NCI-H1436 (cell line): ENCODE measurements around the gene CNTN5.

Source experiments
- DNase-seq: peaks from one replicate; lab custom pipeline; 2025; lab: John Stamatoyannopoulos, UW

The CNTN5 gene

DNA sequence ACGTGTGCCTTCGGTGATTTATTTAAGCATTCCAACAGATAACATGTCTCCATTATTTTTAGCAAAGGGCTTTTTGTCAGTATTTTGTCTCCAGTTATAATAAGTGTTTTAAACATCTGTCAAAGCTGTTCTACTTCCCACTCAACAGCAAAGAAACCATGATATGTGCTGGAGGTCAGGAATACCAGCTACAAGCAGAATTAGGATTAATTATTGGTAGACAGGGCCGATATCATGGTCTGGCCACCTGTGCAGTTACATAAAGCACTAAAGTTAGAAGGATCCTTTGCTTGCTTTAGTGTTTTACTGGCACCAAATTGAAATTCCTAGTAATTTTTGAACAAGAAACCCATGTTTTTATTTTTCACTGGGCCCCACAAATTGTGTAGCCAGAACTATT, 1075.1 kb downstream of the CNTN5 start:
- no peak for DNase-seq

DNA sequence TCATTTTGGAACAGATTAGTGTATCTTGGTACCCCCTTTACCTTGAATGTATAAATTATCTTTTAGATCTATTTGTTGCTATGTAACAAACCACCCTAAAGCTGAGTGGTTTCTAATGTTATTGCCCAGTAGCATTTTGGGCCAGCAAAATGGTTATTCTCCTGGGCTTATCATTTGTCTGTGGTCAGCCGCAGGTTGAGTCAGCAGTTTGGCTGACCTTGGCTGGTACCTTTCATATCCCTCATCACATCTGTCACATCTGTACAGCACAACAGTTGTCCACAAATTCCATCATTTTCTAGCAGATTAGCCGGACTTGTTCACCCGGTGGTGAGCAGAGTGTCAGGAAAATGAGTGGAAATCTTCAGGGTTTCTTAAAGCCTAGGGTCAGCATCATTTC, 1077.8 kb downstream of the CNTN5 start:
- no peak for DNase-seq

DNA sequence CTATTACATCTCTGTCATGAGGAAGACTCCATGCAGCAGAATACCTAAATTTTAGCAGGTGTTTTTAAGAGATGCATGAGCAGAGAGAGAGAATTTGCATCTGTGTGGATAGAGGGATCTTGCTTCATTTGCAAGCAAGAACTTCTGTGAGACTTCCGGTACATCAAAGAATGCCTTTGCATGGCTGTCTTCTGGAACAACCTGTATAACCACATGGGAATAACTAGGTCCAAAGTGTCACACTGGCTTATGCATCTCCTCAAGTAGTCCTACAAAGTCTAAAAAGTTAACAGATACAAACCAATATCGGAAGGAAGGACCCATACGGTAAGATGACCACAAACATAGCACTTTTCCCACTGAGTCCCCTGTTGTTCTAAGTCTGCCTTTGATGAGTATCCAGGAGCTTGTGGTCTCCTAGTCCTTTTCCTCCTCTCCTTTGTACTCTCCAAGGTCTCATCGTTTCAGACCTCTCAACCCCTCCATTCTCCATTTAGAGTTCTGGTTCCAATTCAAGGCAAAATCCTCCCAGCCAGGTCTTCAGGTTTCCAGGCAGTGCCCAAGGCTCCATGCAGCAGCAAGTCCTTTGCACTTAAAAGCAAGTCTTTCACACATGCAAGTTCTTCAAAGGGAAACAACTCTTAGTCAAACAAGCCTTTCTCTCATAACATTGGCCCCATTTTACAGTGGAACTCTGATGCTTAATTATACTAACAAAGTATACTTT, 1084.7 kb downstream of the CNTN5 start:
- no peak for DNase-seq

DNA sequence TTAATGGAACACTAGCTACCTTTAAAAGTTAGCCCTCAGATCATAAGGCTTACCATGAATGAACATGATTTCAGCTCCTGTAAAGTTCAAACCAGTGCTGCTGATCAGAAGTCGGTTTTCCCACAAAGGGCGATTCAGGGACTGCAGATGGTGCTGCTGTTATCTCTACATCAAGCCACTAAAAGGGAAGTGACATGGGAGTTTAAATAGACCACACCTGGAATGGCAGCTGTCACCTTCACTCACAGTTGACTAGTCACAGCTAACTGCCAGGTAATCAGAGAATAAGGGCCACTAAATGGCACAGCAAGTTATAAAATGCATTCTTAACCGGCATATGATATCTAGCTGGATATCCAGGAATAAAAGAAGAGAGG, 1085.2 kb downstream of the CNTN5 start:
- DNase-seq: no peak

DNA sequence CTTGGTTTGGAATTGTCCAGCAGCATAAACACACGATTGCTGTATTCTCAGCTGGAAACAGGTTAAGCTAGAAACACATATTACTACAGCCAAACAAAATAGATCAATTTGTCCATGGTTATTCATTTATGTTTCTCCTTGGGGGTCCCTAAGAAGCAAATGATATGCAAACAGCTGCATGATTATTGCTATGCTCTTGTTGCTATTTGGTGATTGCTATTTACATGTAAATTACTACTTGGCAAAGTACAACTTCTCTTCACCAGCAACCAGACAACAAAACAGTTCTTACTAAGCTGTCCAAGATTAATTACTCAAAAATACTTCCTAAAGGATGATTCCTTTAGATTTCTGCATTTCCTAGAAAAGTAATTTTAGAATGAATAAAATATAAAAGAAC, 1098.4 kb downstream of the CNTN5 start:
- no peak for DNase-seq

DNA sequence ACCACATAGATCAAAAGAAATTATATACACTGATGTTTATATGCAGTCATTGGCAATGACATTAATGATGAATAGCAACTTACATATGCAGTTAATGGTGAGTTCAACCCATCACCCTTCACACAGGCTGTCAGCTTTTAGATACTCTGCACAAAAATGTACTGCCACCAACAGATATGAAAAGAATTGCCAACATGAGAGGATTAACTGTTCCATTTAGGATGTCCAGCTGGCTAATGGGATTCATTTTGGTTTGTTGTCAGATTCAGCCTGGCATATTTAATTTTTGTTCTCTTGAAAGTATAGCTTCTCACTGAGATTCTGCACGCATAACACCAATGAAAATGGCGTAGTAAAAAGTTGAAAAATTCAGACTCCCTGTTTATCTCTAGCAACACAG, 1112.4 kb downstream of the CNTN5 start:
- no peak for DNase-seq

DNA sequence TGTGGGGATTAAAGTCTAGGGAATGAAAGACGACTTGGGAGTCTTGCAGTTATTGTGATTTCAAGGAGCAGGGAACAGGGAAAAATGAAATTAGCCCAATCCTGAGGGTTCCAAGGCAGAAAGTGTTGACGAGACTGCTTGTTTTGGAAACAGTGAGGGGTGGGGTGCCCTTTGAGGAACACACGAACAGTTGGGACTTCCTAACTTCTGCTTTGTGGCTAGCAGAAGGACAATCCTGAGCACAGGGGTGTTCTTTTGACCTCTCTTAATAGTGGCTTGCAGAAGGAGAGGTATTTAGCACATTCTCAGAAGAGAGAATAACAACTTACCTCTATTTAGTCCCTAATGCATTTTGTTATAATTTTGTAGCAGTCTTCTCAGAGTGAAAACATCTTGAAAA, 1120.5 kb downstream of the CNTN5 start:
- DNase-seq: no peak

DNA sequence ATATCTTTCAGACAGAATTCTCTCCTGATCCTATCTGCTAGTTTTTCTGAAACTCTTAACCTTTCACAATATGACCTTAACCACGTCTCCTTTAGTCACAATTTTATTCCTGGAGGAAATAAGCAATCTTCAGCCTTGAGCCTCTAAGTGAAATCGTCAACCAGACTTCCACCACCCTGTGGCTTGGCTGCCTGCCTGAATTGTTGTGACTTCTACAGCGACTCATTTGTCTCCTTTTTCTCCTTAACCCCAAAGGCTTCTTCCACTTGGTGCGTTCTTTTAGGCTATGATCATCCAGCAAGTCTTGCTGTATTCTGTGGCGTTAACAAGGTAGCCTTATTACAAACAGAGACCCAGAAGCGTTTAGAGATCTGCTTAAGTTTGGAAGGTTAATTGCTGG, 1131.2 kb downstream of the CNTN5 start:
- no peak for DNase-seq

DNA sequence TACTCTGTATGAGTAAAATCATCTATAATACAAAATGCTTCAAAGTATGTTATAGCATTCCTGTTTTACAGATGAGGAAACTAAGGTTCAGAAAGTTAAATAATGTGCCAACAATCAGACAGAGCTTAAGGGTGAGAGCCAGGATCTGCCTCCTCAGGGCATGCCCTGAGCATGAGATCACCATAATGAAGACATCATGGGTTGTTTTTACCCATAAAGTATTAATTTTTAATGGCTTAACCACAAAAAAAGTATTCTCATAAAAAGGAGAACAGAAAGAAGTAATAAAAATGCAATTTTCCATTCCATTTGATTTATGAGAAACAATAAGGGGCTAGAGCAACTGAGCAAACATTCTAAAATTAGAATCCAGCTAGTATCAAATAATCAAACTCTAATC, 1132.0 kb downstream of the CNTN5 start:
- DNase-seq: no peak

DNA sequence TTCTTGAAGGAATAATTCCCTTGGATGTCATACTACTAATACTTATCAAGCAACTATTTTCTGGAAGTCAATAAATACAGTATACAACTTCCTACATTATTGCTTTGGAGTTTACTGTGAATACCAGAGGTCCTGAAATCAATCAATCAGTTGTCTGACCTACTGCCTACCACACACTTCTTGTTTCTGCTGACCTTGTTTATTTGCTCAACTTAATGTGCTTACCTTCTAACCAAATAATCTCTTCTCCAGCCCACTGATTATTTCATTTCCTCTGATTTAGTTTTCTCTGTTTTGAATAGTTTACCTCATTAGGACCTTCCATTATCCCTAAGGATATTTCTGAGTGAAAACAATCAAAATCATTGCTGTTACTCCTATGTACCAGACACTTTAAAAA, 1142.7 kb downstream of the CNTN5 start:
- DNase-seq: no peak

DNA sequence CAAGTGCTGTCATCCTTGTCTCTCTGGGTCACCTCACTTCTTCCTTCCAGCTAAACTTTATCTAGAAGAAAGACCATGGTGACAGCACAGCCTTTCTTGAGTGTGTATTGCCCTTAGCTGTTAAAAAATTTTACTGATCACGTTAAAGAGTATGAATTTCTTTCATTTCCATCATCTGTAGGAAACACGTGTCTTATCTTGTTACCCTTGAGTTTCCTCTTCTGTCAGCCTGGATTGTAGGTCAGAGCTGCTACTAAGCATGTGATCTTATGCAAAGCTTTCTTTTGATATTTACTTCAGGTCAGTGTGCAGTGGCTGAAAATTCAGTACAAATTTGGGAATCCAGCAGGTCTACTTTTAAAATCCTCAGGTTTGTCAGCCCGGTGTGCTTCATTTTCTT, 1154.1 kb downstream of the CNTN5 start:
- no peak for DNase-seq

DNA sequence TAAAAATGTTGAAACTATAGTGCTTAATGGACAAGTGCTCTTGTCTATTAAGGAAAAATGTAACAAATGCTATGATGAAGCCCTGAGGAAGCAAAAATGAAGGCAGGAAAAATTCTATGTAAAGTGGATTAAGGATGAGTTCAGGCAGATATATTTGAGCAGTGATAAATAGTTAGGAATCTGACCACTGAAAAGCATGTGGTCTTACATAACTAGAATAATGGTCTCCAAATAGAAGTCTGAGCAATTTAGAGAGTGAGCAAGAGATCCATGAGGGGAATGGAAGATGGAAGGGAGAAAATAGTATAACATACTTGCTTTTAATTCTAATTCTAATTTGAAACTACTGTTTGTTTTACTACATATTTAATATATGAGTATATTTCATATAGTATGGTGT, 1155.7 kb downstream of the CNTN5 start:
- no peak for DNase-seq

DNA sequence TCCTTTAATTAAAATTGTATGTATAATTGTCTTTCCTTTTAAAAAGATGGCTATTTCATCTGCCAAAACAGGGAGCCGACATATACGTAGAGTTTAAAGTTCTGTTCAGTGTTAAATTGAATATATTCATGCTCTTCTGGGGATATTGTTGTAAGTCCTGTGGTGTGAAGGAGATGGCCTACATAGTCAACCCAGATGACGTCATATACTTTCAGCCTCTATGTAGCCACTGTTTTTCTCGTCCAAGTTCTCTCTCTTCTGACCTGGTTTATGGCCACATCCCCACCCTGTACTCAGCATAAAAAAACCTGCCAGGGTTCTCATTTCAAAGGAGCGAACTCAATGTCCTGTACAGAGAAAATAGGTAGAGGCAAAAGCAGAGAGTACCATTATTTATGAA, 1156.9 kb downstream of the CNTN5 start:
- no peak for DNase-seq

DNA sequence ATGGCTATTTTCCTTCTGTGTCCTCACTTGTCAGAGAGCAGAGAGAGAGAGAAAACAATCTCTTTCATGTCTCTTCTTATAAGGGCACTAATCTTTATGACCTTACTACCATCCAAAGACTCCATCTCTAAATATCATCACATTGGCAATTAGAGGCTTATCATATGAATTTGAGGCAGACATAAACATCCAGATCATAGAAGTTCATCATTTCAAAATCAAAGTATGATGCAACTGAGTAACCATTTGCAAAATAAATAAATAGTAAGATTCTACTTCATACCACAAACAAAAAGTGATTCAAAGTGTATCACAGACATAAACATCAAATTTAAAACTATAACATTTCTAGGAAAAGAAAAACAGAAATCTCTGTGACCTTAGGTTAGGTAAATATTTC, 1161.6 kb downstream of the CNTN5 start:
- DNase-seq: no peak

DNA sequence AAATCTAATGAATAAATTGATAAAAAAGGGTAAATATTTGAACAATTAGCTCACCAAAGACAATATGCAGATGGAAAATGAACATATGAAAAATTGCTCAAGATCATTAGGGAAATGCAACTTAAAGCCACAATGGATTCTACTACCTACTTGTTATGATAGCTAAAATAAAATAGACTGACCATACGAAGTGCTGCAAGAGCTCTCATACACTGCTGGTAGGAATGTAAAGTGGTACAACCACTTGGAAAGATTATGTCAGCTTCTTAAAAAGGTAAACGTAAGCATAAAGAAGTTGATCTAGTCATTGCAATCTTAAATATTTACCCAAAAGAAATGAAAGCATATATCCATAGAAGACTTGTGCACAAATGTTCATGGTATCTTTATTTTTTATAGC, 1162.2 kb downstream of the CNTN5 start:
- DNase-seq: no peak

DNA sequence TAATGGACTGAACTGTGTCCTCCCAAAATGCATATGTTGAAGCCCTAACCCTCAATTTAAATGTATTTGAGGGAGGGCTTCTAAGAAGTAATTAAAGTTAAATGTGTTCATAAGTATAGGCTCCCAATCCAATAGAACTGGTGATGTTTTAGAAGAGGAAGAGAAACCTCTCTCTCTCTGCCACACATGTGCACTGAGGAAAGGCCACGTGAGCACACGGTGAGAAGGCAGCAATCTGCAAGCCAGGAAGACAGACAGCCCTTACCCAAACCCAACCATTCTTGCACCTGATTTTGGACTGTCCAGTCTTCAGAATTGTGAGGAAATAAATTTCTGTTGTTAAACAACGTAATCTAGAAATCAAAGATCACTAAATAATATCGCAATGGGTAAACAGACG, 1164.8 kb downstream of the CNTN5 start:
- no peak for DNase-seq

DNA sequence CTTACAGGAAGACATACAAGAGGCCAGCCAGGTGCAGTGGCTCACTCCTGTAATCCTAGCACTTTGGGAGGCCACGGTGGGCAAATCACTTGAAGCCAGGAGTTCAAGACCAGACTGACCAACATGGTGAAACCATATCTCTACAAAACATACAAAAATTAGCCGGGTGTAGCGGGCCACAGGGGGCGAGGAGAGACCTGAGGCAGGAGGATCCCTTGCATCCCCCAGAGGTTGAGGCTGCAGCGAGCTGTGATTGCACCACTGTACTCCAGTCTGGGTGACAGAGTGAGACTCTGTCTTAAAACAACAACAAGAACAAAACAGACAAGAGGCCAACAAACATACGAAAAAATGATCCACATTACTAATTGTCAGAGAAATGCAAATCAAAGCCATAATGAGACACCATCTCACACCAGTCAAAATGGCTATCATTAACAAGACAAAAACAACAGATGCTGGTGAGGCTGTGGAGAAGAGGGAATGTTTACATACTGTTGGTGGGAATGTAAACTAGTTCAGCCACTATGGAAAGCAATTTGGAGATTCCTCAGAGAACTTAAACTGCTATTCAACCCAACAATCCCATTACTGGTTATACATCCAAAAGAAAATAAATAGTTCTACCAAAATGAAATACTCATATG, 1167.5 kb downstream of the CNTN5 start:
- no peak for DNase-seq

DNA sequence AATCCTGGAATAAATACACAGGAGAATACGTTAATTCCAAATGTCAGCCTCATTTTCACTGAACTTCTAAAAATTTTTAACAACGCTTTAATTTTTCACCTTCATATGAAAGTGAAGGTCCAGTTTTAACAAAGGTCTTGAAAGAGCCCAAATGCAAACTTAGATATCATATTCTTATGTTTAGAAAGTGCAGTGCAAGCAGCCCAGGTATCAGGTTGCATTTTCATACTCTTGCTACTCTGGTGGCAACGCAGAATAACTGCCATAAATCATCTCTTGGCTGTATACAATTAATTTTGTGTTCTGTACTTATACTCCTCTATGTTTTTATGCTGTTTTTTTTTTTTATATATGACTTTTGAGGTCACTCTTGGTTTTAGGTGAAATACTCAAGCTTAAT, 1169.6 kb downstream of the CNTN5 start:
- DNase-seq: no peak

DNA sequence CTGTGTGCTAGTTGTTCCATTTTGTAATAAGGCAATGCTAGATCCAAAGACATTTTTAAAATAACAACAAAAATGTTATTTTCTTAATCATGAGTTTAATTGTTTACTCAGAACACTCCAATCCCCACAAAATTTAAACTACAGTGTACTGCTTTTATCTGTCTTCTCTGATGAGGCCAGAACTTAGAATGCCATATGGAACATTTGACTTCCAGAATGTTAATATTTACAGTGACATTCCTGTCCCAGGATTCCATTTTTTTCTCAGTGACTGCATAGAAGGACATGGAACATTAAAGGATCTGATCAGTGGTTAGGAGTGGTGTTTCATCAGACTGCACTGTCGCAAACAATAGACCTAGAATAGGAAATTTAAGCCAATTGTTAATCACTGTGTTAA, 1171.4 kb downstream of the CNTN5 start:
- DNase-seq: no peak

DNA sequence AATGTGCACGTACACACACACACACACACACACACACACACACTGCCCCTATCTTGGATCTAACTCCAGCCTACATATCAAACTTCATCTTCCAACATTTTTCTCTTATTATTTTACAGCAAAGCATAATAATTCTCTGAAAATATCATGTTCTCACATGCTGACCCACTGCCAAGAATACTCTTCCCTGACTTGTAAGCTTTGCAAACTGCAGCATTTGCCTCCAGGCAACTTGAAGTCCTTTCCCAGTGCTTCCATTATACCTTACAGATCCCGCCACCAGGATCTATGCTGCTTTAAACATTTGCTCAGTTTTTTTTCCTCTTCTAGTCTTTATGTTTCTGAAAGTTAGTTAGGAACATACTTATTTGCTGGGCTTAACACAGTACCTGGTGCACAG, 1183.0 kb downstream of the CNTN5 start:
- DNase-seq: no peak

DNA sequence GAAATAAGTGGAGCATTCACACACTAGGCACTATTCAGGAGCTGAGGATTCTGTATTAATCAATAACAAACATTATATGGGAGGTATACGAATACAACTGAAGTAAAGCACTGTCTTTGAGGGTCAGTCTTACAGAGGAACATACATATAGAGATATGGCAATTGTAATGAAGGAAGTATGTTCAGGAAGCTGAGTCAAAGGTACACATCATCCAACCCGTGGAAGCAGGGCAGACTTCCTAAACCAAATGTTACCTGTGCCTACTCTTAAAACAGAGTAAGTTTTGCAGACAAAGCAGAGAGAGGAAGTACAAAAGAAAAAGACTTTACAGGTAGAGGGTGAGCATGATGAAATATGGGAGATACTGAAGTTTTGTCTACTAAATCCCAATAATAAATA, 1185.2 kb downstream of the CNTN5 start:
- no peak for DNase-seq

DNA sequence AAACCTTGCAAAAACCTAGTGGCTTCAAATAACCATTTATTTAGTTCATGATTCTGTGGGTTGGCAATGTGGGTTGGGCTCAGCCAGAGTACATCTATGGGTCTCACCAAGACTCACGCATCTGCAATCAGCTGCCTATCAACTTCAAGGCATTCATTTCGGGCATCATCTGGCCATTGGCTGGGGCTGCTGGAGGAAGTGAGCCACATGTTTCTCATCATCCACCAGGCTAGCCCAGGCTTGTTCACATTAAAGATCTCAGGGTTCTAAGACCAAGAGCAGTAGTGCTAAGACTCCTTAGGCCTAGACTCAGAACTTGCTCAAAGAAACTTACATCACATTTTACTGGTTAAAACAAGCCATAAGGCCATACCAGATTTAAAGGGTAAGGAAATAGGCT, 1187.5 kb downstream of the CNTN5 start:
- DNase-seq: no peak

DNA sequence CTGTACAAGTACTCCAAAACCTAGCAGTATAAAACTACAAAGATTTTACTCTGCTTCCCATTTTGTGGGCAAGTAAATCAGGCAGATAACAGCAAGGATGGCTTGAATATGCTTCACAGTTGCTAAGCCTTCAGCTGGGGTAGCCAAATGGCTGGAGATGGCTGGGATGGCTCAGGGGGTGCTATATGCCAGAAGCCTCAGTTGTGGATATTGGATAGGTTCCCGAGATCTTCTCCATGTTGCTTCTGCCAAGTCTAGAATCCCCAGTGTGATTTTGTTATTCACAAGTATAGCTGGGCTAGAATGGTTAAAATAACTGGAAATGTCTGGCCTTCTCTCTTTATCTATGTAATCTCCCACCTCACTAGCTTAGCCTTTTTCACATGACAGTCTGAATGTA, 1194.0 kb downstream of the CNTN5 start:
- DNase-seq: no peak

DNA sequence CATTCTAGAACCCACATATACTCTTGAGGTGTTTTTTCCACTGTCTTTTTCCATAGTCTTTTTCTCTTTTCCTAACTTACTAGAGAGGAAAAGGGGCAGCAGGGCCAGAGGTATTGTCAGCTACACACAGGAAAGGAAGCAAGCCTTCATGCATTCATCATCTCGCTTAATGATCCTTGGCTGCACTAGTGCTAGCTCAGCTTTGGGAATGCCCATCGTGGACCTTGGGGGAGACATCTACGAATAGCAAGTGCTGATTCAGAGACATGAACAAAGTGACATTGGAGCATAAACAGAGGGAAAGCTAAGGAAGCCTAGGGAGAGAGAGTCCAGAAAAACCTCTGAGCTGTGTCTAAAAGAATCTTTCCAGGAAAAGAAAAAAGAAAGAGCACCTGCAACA, 1200.1 kb downstream of the CNTN5 start:
- DNase-seq: no peak
